Mesendoderm (in vitro differentiated cells): ENCODE measurements around the gene PIGO.

ENCODE experiments used
- DNase-seq: peaks from one replicate; pipeline ENCODE4 v3.0.0; 2013
- H2AK5ac ChIP-seq: 2 replicates; pipeline ENCODE4 v1.6.1; 2013; ENCODE audit warnings: low read length, inconsistent platforms
- H2BK120ac ChIP-seq: 2 replicates; pipeline ENCODE4 v1.6.1; 2013; ENCODE audit warnings: low read depth, mild to moderate bottlenecking, low read length, moderate library complexity, mixed read lengths
- H2BK15ac ChIP-seq: replicated peaks from 2 replicates; pipeline ENCODE4 v1.6.1; 2013; ENCODE audit warnings: low read depth, mild to moderate bottlenecking, moderate library complexity
- H2BK5ac ChIP-seq: 2 replicates; pipeline ENCODE4 v1.6.1; 2013; ENCODE audit warnings: low read length, inconsistent platforms
- H3K18ac ChIP-seq: 2 replicates; pipeline ENCODE4 v1.6.1; 2013; ENCODE audit warnings: mild to moderate bottlenecking, low read length, mixed read lengths
- H3K23ac ChIP-seq: one replicate; pipeline ENCODE4 v1.6.1; 2013; ENCODE audit warnings: low read length
- H3K27ac ChIP-seq: 2 replicates; pipeline ENCODE4 v1.5.1; 2013; ENCODE audit warnings: low read depth, mild to moderate bottlenecking, inconsistent platforms, low read length, moderate library complexity
- H3K27me3 ChIP-seq: 2 replicates; pipeline ENCODE4 v1.6.1; 2013; ENCODE audit warnings: low read length, control low read depth, mild to moderate bottlenecking, inconsistent platforms; ENCODE audit not compliant: insufficient read depth, poor library complexity
- H3K36me3 ChIP-seq: 2 replicates; pipeline ENCODE4 v1.6.1; 2013; ENCODE audit warnings: low read length, inconsistent platforms; ENCODE audit not compliant: control insufficient read depth, insufficient read depth
- H3K4ac ChIP-seq: one replicate; pipeline ENCODE4 v1.6.1; 2013; ENCODE audit warnings: low read depth, mild to moderate bottlenecking, low read length, moderate library complexity
- H3K4me1 ChIP-seq: 2 replicates; pipeline ENCODE4 v1.6.1; 2013; ENCODE audit warnings: low read depth, low read length, inconsistent platforms; ENCODE audit not compliant: control insufficient read depth
- H3K4me2 ChIP-seq: 2 replicates; pipeline ENCODE4 v1.6.1; 2013; ENCODE audit warnings: low read length
- H3K4me3 ChIP-seq: 2 replicates; pipeline ENCODE4 v1.5.1; 2013; ENCODE audit warnings: mild to moderate bottlenecking, low read length
- H3K56ac ChIP-seq: one replicate; pipeline ENCODE4 v1.6.1; 2013; ENCODE audit warnings: low read length
- H3K79me1 ChIP-seq: 2 replicates; pipeline ENCODE4 v1.6.1; 2013; ENCODE audit warnings: low read length, inconsistent platforms
- H3K79me2 ChIP-seq: 2 replicates; pipeline ENCODE4 v1.6.1; 2013; ENCODE audit warnings: mild to moderate bottlenecking, low read length; ENCODE audit not compliant: control insufficient read depth, insufficient read depth
- H3K9ac ChIP-seq: 2 replicates; pipeline ENCODE4 v1.6.1; 2013; ENCODE audit warnings: low read length, inconsistent platforms
- H4K5ac ChIP-seq: one replicate; pipeline ENCODE4 v1.6.1; 2013; ENCODE audit warnings: low read length
- H4K8ac ChIP-seq: one replicate; pipeline ENCODE4 v1.6.1; 2013; ENCODE audit warnings: low read depth, mild to moderate bottlenecking, control low read depth, low read length, moderate library complexity
- WGBS: extraction: QIAGEN DNeasy Blood & Tissue Kit; methylation state at CpG from one replicate; pipeline ENCODE4 v1.1.7; 2013; ENCODE audit warnings: low lambda C conversion rate, missing lambda C conversion rate; ENCODE audit not compliant: insufficient coverage; ENCODE audit errors: extremely low coverage; 5-methylcytosine and 5-hydroxymethylcytosine counted together

Gene PIGO

GRCh38 chr9:35134920-35135319 is 38.5 kb upstream of the PIGO start:
- no peak overlapping the region for H3K56ac ChIP-seq
- no peak overlapping the region for H3K27ac ChIP-seq
- no peaks in the 10 kb centered on the region for H3K27me3 ChIP-seq
- H3K79me1 ChIP-seq, result no peaks in the 10 kb centered on the region
- H2AK5ac ChIP-seq, result no peak overlapping the region
- H2BK15ac ChIP-seq, result no peak overlapping the region
- no peaks in the 10 kb centered on the region for H3K36me3 ChIP-seq
- H4K8ac ChIP-seq, result no peak overlapping the region
- H3K23ac ChIP-seq, result no peak overlapping the region
- no peak overlapping the region for H3K4me3 ChIP-seq
- H3K79me2 ChIP-seq, result no peaks in the 10 kb centered on the region
- no CpG with 5 or more reads among the region's 6 CpGs for WGBS
- no peaks in the 10 kb centered on the region for H3K4me1 ChIP-seq
- DNase-seq, result no peak
- no peak overlapping the region for H4K5ac ChIP-seq
- H3K9ac ChIP-seq, result no peak overlapping the region
- no peak overlapping the region for H3K18ac ChIP-seq
- no peak overlapping the region for H2BK5ac ChIP-seq
- no peak overlapping the region for H3K4ac ChIP-seq
- H3K4me2 ChIP-seq, result no peak overlapping the region
- no peak overlapping the region for H2BK120ac ChIP-seq

- Histone ChIP-seq H3K4me2 (peak overlapping the region; percentile 86), H2BK120ac (no peak overlapping the region), H2BK5ac (no peak overlapping the region), H3K4ac (no peak overlapping the region), H3K56ac (peak overlapping the region; percentile 78), H4K8ac (no peak overlapping the region), H2AK5ac (no peak overlapping the region), H4K5ac (no peak overlapping the region), H3K36me3 (no peaks in the 10 kb centered on the region), H3K18ac (no peak overlapping the region), H3K4me3 (no peak overlapping the region), H3K27me3 (no peaks in the 10 kb centered on the region), H3K79me2 (no peaks in the 10 kb centered on the region), H3K9ac (peak overlapping the region; percentile 66), H3K4me1 (peaks cover 6% of the 10 kb centered on the region), H2BK15ac (no peak overlapping the region), H3K79me1 (peaks cover 1% of the 10 kb centered on the region), H3K27ac (no peak overlapping the region), H3K23ac (no peak overlapping the region)
- peak; percentile 97 for DNase-seq
- no CpG with 5 or more reads among the region's 30 CpGs for WGBS
These were observed 20.6 kb upstream of the PIGO start for GRCh38 chr9:35116898-35117551.

- Histone ChIP-seq H2AK5ac (no peak overlapping the region), H3K23ac (no peak overlapping the region), H3K36me3 (no peaks in the 10 kb centered on the region), H3K18ac (no peak overlapping the region), H2BK120ac (no peak overlapping the region), H3K9ac (peak overlapping the region; percentile 46), H3K4ac (no peak overlapping the region), H3K79me2 (no peaks in the 10 kb centered on the region), H3K79me1 (peaks cover 1% of the 10 kb centered on the region), H4K5ac (no peak overlapping the region), H3K4me1 (peaks cover 6% of the 10 kb centered on the region), H4K8ac (no peak overlapping the region), H3K56ac (peak overlapping the region; percentile 36), H3K27me3 (no peaks in the 10 kb centered on the region), H2BK15ac (no peak overlapping the region), H3K27ac (no peak overlapping the region), H2BK5ac (no peak overlapping the region), H3K4me3 (peak overlapping the region; percentile 21), H3K4me2 (peak overlapping the region; percentile 86)
- no CpG with 5 or more reads among the region's 12 CpGs for WGBS
- no peak for DNase-seq
These were observed 20.1 kb upstream of the PIGO start for GRCh38 chr9:35116539-35116897.

- Histone ChIP-seq H2BK120ac (no peak within 1 kb of the TSS), H3K23ac (no peak within 1 kb of the TSS), H3K4ac (peak within 1 kb of the TSS; percentile 74), H3K4me1 (peaks cover 6% of the 10 kb centered on the region), H3K79me2 (no peaks in the 10 kb centered on the region), H2BK5ac (no peak within 1 kb of the TSS), H4K5ac (no peak within 1 kb of the TSS), H3K79me1 (peaks cover 3% of the 10 kb centered on the region), H3K4me2 (peak within 1 kb of the TSS; percentile 94), H3K56ac (peak within 1 kb of the TSS; percentile 85), H2BK15ac (peak within 1 kb of the TSS; percentile 61), H3K4me3 (peak within 1 kb of the TSS; percentile 62), H3K27ac (peak within 1 kb of the TSS; percentile 93), H4K8ac (no peak within 1 kb of the TSS), H2AK5ac (no peak within 1 kb of the TSS), H3K27me3 (no peaks in the 10 kb centered on the region), H3K18ac (peak within 1 kb of the TSS; percentile 81), H3K9ac (peak within 1 kb of the TSS; percentile 85), H3K36me3 (no peaks in the 10 kb centered on the region)
- DNase-seq, result peak; percentile 100
- WGBS, result no CpG with 5 or more reads among the region's 54 CpGs
These were observed 19.5 kb upstream of the PIGO start, which contains the start of gene ATOSB for GRCh38 chr9:35115680-35116538. Gene ATOSB (minus strand): TSS chr9:35115862. CDS start chr9:35108274, 7,588 bp downstream.

GRCh38 chr9:35114840-35115628 is 18.6 kb upstream of the PIGO start:
- Histone ChIP-seq H3K27me3 (no peaks in the 10 kb centered on the region), H3K18ac (peak overlapping the region; percentile 81), H3K79me2 (no peaks in the 10 kb centered on the region), H3K4me2 (peak overlapping the region; percentile 94), H3K4me1 (peaks cover 9% of the 10 kb centered on the region), H3K56ac (peak overlapping the region; percentile 85), H3K79me1 (peaks cover 7% of the 10 kb centered on the region), H2AK5ac (no peak overlapping the region), H3K36me3 (no peaks in the 10 kb centered on the region), H2BK120ac (no peak overlapping the region), H2BK15ac (peak overlapping the region; percentile 61), H4K8ac (no peak overlapping the region), H3K4me3 (peak overlapping the region; percentile 62), H2BK5ac (no peak overlapping the region), H3K27ac (peak overlapping the region; percentile 93), H3K23ac (no peak overlapping the region), H3K9ac (peak overlapping the region; percentile 85), H3K4ac (peak overlapping the region; percentile 74), H4K5ac (no peak overlapping the region)
- DNase-seq, result peak; percentile 68
- no CpG with 5 or more reads among the region's 12 CpGs for WGBS
